Loucy (cell line): ENCODE data around the gene PPFIBP1.

Experiments
- H2AFZ ChIP-seq: fragments of 200-600 bp; sonication (generic); 2 replicates; pipeline ENCODE4 v1.6.0; 2016; ENCODE audit warnings: antibody characterized with exemption, mild to moderate bottlenecking, low read length, moderate library complexity
- H3F3A ChIP-seq: fragments of 200-600 bp; 2 replicates; pipeline ENCODE4 v1.6.0; 2016; ENCODE audit warnings: antibody characterized with exemption, low read depth, mild to moderate bottlenecking
- H3K27me3 ChIP-seq: fragments of 200-600 bp; sonication (generic); 2 replicates; pipeline ENCODE4 v1.6.1; 2014; ENCODE audit warnings: low read length, mild to moderate bottlenecking; ENCODE audit not compliant: insufficient read depth, poor library complexity, severe bottlenecking
- H3K36me3 ChIP-seq: fragments of 200-600 bp; sonication (generic); 2 replicates; pipeline ENCODE4 v1.6.1; 2016; ENCODE audit warnings: low read length; ENCODE audit not compliant: insufficient read depth
- H3K4me1 ChIP-seq: fragments of 200-600 bp; sonication (generic); 2 replicates; pipeline ENCODE4 v1.5.1; 2014; ENCODE audit warnings: low read length, mild to moderate bottlenecking; ENCODE audit not compliant: insufficient read depth, poor library complexity, severe bottlenecking
- H3K4me2 ChIP-seq: fragments of 200-600 bp; sonication (generic); 2 replicates; pipeline ENCODE4 v1.6.0; 2014; ENCODE audit warnings: antibody characterized with exemption, low read length, low read depth, mild to moderate bottlenecking; ENCODE audit not compliant: poor library complexity, severe bottlenecking
- H3K4me3 ChIP-seq: fragments of 200-600 bp; sonication (generic); 2 replicates; pipeline ENCODE4 v1.5.1; 2014; ENCODE audit warnings: low read length, mild to moderate bottlenecking, mixed read lengths; ENCODE audit not compliant: poor library complexity, severe bottlenecking
- H3K79me2 ChIP-seq: fragments of 200-600 bp; sonication (generic); 2 replicates; pipeline ENCODE4 v1.6.1; 2014; ENCODE audit warnings: low read length; ENCODE audit not compliant: insufficient read depth
- H3K9ac ChIP-seq: fragments of 200-600 bp; sonication (generic); 2 replicates; pipeline ENCODE4 v1.6.0; 2014; ENCODE audit warnings: mild to moderate bottlenecking, low read depth, low read length, moderate library complexity; ENCODE audit not compliant: poor library complexity, severe bottlenecking
- H3K9me2 ChIP-seq: fragments of 200-600 bp; sonication (generic); replicated peaks from 2 replicates; pipeline ENCODE4 v1.6.1; 2016; ENCODE audit warnings: low read depth, low read length, mixed read lengths
- H3K9me3 ChIP-seq: fragments of 200-600 bp; sonication (generic); 2 replicates; pipeline ENCODE4 v1.6.1; 2014; ENCODE audit warnings: mild to moderate bottlenecking, antibody characterized with exemption, low read length, low read depth; ENCODE audit not compliant: insufficient read depth
- H4K20me1 ChIP-seq: fragments of 200-600 bp; sonication (generic); 2 replicates; pipeline ENCODE4 v1.6.0; 2014; ENCODE audit warnings: antibody characterized with exemption, low read length, mild to moderate bottlenecking; ENCODE audit not compliant: insufficient read depth, poor library complexity, severe bottlenecking
- EZH2phosphoT487 ChIP-seq: fragments of 200-600 bp; IDR thresholded peaks from 2 replicates; pipeline ENCODE4 v1.6.1; 2018; ENCODE audit warnings: antibody characterized with exemption, mild to moderate bottlenecking, moderate library complexity, borderline replicate concordance
- TF ChIP-seq, protein P1 (sequence below): fragments of 200-600 bp; sonication (generic); conservative IDR thresholded peaks from 2 replicates; pipeline ENCODE4 v1.5.1; 2014; ENCODE audit warnings: mild to moderate bottlenecking, antibody characterized with exemption, low read length

The PPFIBP1 gene

GRCh38 chr12:27680619-27681018, 156.6 kb downstream of the PPFIBP1 start:
- Histone ChIP-seq H4K20me1 (no peaks in the 10 kb centered on the region), H3K79me2 (no peaks in the 10 kb centered on the region), H3K4me2 (no peak overlapping the region), H3K4me1 (no peaks in the 10 kb centered on the region), H2AFZ (no peak overlapping the region), H3K9me2 (no peaks in the 10 kb centered on the region; the same call in 1 of the 2 replicates), H3K36me3 (peaks cover 3% of the 10 kb centered on the region; the same call in 1 of the 2 replicates), H3K9me3 (no peaks in the 10 kb centered on the region), H3K27me3 (no peaks in the 10 kb centered on the region), H3K9ac (no peak overlapping the region), H3F3A (no peaks in the 10 kb centered on the region), H3K4me3 (no peak overlapping the region)
- no peak for TF ChIP-seq EZH2phosphoT487
- TF ChIP-seq, protein P1, sequence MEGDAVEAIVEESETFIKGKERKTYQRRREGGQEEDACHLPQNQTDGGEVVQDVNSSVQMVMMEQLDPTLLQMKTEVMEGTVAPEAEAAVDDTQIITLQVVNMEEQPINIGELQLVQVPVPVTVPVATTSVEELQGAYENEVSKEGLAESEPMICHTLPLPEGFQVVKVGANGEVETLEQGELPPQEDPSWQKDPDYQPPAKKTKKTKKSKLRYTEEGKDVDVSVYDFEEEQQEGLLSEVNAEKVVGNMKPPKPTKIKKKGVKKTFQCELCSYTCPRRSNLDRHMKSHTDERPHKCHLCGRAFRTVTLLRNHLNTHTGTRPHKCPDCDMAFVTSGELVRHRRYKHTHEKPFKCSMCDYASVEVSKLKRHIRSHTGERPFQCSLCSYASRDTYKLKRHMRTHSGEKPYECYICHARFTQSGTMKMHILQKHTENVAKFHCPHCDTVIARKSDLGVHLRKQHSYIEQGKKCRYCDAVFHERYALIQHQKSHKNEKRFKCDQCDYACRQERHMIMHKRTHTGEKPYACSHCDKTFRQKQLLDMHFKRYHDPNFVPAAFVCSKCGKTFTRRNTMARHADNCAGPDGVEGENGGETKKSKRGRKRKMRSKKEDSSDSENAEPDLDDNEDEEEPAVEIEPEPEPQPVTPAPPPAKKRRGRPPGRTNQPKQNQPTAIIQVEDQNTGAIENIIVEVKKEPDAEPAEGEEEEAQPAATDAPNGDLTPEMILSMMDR: no peak

DNA sequence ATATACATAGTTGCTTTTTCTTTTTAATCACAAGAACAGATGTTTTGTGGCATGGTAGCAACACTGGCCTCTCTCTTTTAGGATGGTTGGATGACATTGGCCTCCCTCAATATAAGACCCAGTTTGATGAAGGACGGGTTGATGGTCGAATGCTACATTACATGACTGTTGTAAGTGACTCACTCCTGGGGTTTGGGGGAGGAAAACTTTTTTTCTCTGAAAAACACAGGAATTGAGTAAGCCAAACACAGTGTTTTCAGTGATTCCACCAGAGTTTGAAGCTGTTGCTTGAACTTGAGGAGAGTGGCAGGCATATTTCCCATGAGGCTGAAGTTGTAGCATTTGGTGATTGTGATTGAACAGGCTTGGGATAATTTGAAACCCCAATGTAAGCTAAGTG, 158.5 kb downstream of the PPFIBP1 start:
- TF ChIP-seq EZH2phosphoT487: no peak
- TF ChIP-seq, protein P1: no peak
- H3K9me3 ChIP-seq: no peaks in the 10 kb centered on the region
- no peaks in the 10 kb centered on the region for H3K27me3 ChIP-seq
- H4K20me1 ChIP-seq: no peaks in the 10 kb centered on the region
- no peak overlapping the region for H3K4me3 ChIP-seq
- no peaks in the 10 kb centered on the region for H3F3A ChIP-seq
- no peaks in the 10 kb centered on the region; the same call in 1 of the 2 replicates for H3K9me2 ChIP-seq
- no peaks in the 10 kb centered on the region for H3K79me2 ChIP-seq
- H3K4me2 ChIP-seq: no peak overlapping the region
- H3K9ac ChIP-seq: no peak overlapping the region
- no peak overlapping the region for H2AFZ ChIP-seq
- H3K36me3 ChIP-seq: no peaks in the 10 kb centered on the region
- H3K4me1 ChIP-seq: no peaks in the 10 kb centered on the region

- no peaks in the 10 kb centered on the region for H3K27me3 ChIP-seq
- H3K9me2 ChIP-seq: no peaks in the 10 kb centered on the region; the same call in 1 of the 2 replicates
- no peaks in the 10 kb centered on the region for H3K79me2 ChIP-seq
- H3K4me3 ChIP-seq: no peak overlapping the region
- H3F3A ChIP-seq: no peaks in the 10 kb centered on the region
- no peaks in the 10 kb centered on the region for H3K4me1 ChIP-seq
- H2AFZ ChIP-seq: no peak overlapping the region
- TF ChIP-seq EZH2phosphoT487: no peak
- TF ChIP-seq, protein P1: no peak
- no peaks in the 10 kb centered on the region for H3K9me3 ChIP-seq
- peaks cover 14% of the 10 kb centered on the region; the same call in 1 of the 2 replicates for H3K36me3 ChIP-seq
- no peaks in the 10 kb centered on the region for H4K20me1 ChIP-seq
- H3K9ac ChIP-seq: no peak overlapping the region
- no peak overlapping the region for H3K4me2 ChIP-seq
Observed at GRCh38 chr12:27685274-27685673, 161.3 kb downstream of the PPFIBP1 start.
